ENCODE data around the gene ASNS.

DNA sequence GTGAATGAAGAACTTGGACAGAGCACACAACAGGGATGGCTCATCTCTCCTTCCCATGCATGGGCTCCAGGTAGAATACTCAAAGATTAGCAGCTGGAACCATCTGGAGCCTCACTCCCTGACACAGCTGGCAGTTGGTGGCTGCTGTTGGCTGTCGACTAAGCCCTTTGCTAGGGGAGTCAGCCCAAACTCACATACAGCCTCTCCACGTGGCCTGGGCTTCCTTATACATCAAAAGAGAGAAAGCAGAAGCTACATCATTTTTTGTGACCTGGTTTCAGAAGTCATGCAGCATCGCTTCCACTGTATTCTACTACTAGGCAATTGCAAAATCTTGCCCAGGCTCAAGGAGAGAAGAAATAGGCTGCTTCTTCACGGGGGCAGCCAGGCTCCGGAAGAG is 24.4 kb downstream of the ASNS start:
- TF ChIP-seq POLR2AphosphoS5 (IDR thresholded peaks at IDR 0.05) (no peak), POLR2A (IDR thresholded peaks at IDR 0.05) (no peak)
- TF ChIP-seq, protein P1, sequence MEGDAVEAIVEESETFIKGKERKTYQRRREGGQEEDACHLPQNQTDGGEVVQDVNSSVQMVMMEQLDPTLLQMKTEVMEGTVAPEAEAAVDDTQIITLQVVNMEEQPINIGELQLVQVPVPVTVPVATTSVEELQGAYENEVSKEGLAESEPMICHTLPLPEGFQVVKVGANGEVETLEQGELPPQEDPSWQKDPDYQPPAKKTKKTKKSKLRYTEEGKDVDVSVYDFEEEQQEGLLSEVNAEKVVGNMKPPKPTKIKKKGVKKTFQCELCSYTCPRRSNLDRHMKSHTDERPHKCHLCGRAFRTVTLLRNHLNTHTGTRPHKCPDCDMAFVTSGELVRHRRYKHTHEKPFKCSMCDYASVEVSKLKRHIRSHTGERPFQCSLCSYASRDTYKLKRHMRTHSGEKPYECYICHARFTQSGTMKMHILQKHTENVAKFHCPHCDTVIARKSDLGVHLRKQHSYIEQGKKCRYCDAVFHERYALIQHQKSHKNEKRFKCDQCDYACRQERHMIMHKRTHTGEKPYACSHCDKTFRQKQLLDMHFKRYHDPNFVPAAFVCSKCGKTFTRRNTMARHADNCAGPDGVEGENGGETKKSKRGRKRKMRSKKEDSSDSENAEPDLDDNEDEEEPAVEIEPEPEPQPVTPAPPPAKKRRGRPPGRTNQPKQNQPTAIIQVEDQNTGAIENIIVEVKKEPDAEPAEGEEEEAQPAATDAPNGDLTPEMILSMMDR (IDR thresholded peaks at IDR 0.05), result no peak

Data from sigmoid colon (tissue), 4 donors.